ENCODE data around the gene HS6ST1.

Gene HS6ST1

DNA sequence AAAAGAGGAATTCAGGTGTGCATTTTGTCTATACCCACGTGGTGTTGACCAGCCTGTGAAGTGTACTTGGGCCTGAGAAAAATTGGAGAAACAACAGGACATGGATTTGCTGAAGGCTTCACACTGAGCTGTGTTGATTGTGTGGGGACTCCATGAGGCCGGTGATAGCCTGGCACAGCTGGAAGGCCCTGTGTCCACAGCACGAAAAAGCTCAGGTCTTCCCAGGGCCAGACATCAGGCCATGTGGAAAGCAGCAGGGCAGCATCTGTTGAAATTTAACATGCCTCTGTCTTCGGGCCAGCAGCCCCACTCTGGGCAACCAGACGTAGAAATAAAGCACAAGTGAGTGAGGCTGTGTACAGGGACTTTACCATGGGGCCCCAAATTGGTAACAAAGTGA is 84.1 kb downstream of the HS6ST1 start:
- no peak for DNase-seq

DNA sequence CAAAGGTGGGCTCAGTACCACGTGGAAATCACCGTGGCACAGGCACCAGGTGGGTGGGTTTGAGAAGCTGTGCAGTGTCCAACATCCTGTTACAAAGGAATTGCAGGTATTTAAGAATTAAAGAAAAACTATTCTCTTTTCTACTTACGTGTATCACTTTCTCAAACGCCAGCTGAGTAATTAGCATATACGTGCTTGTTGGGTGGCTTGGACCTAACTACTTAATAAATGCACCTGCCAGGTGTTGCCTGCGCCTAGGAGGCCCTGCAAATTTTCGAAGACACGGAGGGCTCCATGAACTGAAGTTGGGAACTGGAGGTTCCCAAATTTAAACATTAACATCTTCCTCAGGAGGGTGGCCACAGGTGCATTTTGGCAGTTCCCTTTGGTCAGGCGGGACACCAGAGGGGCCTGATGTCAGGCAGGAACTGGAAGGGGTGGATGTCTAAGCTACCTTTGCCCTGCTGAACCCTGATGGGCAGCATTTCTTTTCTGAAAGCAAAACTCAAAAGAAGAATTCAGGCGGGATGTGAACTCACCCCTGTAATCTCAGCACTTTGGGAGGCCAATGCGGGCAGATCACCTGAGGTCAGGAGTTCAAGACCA is 84.8 kb downstream of the HS6ST1 start:
- no peak for DNase-seq

DNA sequence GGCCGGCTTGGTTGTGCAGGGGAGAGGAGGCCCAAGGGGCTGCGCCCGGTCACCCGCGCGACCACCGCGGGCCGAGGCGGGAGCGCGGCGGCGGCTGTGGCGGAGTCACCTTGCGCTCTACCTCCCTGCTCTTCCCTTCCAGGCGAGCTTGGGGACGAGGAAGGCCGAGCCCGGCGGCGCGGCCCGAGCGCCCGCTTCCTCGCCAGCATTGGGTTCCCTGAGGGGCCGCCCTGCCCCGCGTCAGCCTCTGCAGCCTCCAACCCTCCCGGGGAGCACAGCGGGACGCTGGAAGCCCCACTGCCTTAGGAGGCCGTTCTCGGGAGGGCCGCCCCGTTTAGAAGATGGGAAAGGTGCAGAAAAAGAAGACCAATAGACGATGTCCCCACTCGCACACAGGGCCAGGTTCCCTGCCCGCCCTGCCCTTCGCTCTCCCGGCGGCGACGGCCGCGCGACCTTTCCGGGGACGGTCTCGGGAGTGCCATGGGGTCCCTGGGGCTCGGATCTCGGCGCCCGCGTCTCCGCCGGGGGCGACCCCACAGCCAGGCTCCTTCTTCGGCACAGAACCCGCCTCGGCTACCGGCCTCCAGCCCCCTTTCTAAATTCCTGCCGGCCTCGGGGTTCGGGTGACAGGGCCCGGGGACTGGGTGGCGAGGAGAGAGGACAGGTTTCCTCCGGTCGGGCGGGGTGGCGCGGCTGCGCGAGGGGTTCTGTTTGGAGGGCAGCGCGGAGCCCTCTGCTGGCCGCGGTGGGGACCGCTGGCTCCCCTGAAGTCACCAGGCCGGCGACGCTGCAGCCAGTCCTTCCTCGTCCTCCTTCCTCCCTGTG is 85.5 kb downstream of the HS6ST1 start:
- DNase-seq = peak; percentile 80

DNA sequence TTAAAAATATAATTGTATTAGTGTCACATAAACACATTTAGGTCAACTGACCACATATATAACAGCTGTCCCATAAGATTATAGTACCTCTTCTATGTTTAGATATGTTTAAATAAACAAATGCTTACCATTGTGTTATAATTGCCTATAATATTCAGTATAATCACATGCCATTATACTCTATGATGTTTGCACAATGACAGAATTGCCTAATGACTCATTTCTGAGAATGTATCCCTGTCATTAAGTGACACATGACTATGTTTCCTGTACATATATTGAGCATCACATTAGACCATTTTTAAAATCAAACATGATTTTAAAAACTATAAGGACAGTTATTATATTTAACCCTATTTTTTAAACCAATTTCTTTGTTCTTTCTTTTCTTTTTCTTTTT is 89.8 kb downstream of the HS6ST1 start:
- no peak for DNase-seq

DNA sequence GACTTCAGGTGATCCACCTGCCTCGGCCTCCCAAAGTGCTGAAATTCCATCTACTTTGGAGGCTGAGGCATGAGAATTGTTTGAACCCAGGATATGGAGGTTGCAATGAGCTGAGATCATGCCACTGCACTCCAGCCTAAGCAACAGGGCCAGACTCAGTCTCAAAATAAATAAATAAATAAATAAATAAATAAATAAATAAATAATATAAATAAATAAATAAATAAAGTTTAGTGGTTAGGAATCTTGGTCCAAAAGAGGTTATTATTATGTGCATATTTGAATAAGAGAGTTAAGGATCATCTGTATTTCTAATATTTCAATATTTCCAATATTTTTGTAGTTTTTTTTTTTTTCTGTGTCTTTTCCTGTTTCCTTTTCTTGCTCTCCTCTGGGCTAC is 90.8 kb downstream of the HS6ST1 start:
- DNase-seq = no peak

DNA sequence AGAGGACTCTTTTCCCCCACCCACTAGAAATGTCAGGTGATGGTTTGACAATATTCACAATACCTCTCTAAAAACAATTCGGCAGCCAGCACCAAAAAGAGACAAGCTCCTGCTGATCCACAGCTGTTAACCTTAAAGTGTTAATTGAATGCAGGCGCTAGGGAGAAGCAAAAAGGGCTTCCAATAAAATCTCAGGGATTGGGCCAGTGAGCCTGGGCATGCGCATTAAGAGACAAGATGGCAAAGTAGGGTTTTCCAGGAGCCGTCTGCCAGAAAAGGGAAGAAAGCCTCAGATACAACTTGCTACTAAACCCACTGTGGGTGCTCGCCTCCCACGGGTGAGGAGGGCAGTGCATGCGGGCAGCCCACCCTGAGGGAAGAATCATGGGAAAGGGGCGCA is 98.8 kb downstream of the HS6ST1 start:
- DNase-seq = no peak

DNA sequence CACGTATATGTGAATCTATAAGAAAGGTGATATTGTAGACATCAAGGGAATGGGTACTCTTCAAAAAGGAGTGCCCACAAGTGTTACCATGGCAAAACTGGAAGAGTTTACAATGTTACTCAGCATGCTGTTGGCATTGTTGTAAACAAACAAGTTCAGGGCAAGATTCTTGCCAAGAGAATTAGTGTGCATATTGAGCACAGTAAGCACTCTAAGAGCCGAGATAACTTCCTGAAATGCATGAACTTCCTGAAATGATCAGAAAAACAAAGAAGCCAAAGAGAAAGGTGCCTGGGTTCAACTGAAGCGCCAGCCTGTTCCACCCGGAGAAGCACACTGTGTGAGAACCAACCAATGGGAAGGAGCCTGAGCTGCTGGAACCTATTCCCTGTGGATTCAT is 101.0 kb downstream of the HS6ST1 start:
- no peak for DNase-seq

DNA sequence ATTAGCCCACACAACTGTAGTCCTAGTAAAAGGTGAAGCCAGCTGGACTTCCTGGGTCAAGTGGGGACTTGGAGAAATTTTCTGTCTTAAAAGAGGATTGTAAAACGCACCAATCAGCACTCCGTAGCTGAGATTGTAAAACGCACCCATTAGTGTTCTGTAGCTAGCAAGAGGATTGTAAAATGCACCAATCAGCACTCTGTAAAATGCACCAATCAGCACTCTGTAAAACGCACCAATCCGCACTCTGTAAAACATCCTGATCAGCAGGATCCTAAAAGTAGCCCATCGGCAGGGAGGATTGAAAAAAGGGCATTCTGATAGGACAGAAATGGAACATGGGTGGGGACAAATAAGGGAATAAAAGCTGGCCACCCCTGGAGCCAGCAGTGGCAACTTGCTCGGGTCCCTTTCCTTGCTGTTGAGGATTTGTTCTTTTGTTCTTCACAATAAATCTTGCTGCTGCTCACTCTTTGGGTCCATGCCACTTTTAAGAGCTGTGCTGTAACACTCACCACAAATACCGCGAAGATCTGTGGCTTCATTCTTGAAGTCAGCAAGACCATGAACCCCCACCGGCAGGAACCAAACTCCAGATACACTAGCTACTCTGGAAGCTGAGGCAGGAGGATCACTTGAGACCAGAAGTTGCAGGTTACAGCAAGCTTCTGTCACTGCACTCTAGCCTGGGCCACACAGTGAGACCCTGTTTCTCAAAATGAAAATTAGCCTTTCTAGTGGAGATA is 102.6 kb downstream of the HS6ST1 start:
- DNase-seq = no peak
